Vagina (tissue), 2 donors: Measurements from ENCODE around the gene LGR6. TPM values are rescaled to one million over a fixed set of nuclear protein-coding genes. Genes with fewer than 3 reads are reported as not detected.
A peak's percentile ranks its signal among the peaks of the same experiment; 100 is the strongest.
"Not testable (repeated sequence)": the region's sequence is repeated elsewhere in the genome, so short reads cannot be mapped to it uniquely, and the experiment has no call there.

ENCODE experiments used
- DNase-seq, 2 donors: peaks; one replicate each; pipeline ENCODE4 v3.0.0-alpha.2; 2017; ENCODE audit errors: extremely low spot score in 2 of 2
- H3K27ac ChIP-seq: fragments of 200-600 bp; sonication (generic); one replicate; pipeline ENCODE4 v1.5.1; 2019
- H3K27me3 ChIP-seq: fragments of 200-600 bp; sonication (generic); one replicate; pipeline ENCODE4 v1.5.1; 2019
- H3K36me3 ChIP-seq, 2 donors: fragments of 200-600 bp; sonication (generic); one replicate each; pipeline ENCODE4 v1.5.1; 2017 to 2019
- H3K4me1 ChIP-seq: fragments of 200-600 bp; sonication (generic); one replicate; pipeline ENCODE4 v1.5.1; 2019
- H3K4me3 ChIP-seq, 2 donors: fragments of 200-600 bp; sonication (generic); 1 replicate in 1 of 2; 2 replicates in 1 of 2; pipeline ENCODE4 v1.5.1; 2016 to 2019
- H3K9me3 ChIP-seq: fragments of 200-600 bp; sonication (generic); one replicate; pipeline ENCODE4 v1.5.1; 2019
- POLR2A ChIP-seq, 2 donors: fragments of 450-650 bp; IDR thresholded peaks; one replicate each; pipeline ENCODE4 v1.6.1; 2017; ENCODE audit warnings: antibody characterized with exemption in 2 of 2, mild to moderate bottlenecking in 2 of 2, moderate library complexity in 2 of 2
- POLR2AphosphoS5 ChIP-seq, 2 donors: sonication (generic); formaldehyde crosslinking; IDR thresholded peaks; one replicate each; pipeline ENCODE4 v1.9.0; 2017; ENCODE audit warnings: antibody characterized with exemption in 2 of 2, mild to moderate bottlenecking in 2 of 2, low read depth in 1 of 2; ENCODE audit not compliant: insufficient read depth in 1 of 2
- intact Hi-C: fragments of 100-400 bp; cut with DNase I; formaldehyde crosslinking; loops from one replicate; pipeline ENCODE4 v1.15.1; 2023
- total RNA-seq: library from RNA; depleted of rRNA; stranded (reverse); fragments of >200 nt; gene quantifications from one replicate; pipeline ENCODE4 v1.2.3, GENCODE V29; 2016
- TF ChIP-seq, protein P1 (sequence below), 3 experiments: fragments of 450-650 bp in 2 of 3; fragments of 200-600 bp in 1 of 3; sonication (generic) in 1 of 3; IDR thresholded peaks; one replicate each; pipeline ENCODE4 v1.5.1; 2017 to 2019; ENCODE audit warnings: antibody characterized with exemption in 3 of 3, mild to moderate bottlenecking in 2 of 3, moderate library complexity in 2 of 3

The LGR6 gene
- total RNA-seq, 1 donor from 2014 or later: 6.6 TPM

DNA sequence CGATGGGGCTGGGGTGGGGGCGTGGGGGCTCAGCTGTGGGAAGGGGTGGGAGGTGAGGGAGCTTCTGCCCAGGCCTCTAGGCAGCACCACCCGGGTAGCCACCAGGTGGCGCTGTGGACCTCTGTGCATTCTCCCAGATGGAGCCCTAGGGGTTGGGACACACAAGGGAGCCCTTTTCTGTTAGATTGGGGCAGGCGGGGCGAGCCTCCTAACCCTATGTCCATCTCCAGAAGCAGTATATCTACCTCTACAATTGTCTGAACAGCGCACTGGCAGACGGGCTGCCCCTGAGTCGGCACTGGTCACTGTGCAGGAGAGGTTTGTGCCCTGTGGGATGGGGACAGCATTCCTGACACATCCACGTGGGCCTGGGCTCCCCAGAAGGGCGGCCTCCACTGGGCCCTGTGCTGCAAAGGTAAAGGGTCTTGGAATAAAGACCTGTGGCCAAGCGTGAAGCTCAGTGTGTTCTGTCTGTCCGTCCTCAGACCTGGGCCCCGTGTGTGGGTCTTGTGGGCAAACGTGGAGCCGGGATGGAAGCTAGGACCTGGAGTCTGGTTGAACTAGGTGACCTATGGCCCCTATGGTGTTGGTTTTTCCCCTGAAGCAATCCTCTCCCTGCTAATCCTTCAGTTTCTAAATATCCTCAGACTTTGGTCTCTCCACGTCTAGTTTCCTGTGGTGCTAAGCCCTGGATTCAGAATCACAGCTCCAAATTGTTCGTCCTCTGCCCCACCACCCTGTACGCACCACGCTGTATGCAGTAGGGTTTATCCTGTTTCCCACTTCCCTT, 4.4 kb upstream of the LGR6 start:
- no peak overlapping the region for H3K27ac ChIP-seq
- no peak overlapping the region for H3K4me3 ChIP-seq
- peaks cover 16% of the 10 kb centered on the region for H3K4me1 ChIP-seq
- no peaks in the 10 kb centered on the region for H3K36me3 ChIP-seq
- no peaks in the 10 kb centered on the region for H3K9me3 ChIP-seq
- intact Hi-C loops: loop anchor here (10.0 kb wide), 1 partner anchor 526 kb away; the partner anchor contains the start of gene SYT2
- H3K27me3 ChIP-seq: no peaks in the 10 kb centered on the region
- TF ChIP-seq, protein P1, sequence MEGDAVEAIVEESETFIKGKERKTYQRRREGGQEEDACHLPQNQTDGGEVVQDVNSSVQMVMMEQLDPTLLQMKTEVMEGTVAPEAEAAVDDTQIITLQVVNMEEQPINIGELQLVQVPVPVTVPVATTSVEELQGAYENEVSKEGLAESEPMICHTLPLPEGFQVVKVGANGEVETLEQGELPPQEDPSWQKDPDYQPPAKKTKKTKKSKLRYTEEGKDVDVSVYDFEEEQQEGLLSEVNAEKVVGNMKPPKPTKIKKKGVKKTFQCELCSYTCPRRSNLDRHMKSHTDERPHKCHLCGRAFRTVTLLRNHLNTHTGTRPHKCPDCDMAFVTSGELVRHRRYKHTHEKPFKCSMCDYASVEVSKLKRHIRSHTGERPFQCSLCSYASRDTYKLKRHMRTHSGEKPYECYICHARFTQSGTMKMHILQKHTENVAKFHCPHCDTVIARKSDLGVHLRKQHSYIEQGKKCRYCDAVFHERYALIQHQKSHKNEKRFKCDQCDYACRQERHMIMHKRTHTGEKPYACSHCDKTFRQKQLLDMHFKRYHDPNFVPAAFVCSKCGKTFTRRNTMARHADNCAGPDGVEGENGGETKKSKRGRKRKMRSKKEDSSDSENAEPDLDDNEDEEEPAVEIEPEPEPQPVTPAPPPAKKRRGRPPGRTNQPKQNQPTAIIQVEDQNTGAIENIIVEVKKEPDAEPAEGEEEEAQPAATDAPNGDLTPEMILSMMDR (IDR thresholded peaks at IDR 0.05): peak; percentile 29 to 91 (median 50)
- TF ChIP-seq POLR2A (IDR thresholded peaks at IDR 0.05): no peak
- TF ChIP-seq POLR2AphosphoS5 (IDR thresholded peaks at IDR 0.05; ENCODE audit: insufficient read depth in 1 of 2, low read depth in 1 of 2): no peak
- no peak for DNase-seq

DNA sequence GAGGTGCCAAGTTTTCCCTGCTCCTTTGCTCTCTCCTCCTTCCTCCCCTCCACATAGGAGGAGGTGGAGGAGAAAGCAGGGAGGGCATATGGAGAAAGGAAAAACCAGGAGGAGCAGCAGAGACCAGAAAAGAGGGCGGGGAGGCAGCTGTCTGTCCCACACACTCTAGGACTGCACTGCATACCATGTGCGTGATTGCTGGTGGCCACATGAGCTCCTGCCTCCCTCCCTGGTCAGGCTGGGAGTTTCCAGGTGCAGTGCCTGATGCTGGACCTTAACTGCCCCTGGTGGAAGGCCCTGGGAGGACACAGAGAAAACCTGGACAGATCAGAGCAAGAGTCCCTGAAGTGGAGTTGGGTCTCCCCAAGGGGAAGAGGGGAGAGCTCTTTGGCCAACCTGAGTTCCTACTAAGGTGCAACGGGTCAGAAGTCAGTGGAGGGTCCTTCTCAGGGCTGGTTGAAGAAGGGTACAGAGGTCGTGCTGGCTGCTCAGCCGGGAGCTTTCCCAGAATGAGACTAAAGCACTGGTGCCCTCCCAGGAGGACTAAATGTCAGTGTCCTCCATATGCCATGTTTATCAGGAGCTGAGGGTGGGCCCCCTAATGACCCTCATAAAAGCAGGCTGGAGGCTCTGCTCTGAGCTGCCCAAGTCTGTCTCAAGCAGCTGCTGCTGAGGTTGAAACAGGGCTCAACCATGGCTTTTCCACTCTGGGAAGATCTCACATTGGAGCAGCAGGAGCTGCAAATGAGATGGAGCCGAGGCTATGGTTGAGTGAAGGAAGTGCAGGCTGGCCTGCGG, 3.5 kb upstream of the LGR6 start:
- Histone ChIP-seq H3K36me3 (no peaks in the 10 kb centered on the region), H3K27ac (no peak overlapping the region), H3K9me3 (no peaks in the 10 kb centered on the region), H3K27me3 (no peaks in the 10 kb centered on the region), H3K4me3 (no peak overlapping the region), H3K4me1 (peaks cover 11% of the 10 kb centered on the region)
- no peak for DNase-seq
- intact Hi-C loops: loop anchor here (10.0 kb wide), 1 partner anchor 525 kb away; the partner anchor contains the start of gene SYT2
- TF ChIP-seq, protein P1 (IDR thresholded peaks at IDR 0.05): no peak
- TF ChIP-seq POLR2AphosphoS5 (IDR thresholded peaks at IDR 0.05; ENCODE audit: insufficient read depth in 1 of 2, low read depth in 1 of 2): no peak

DNA sequence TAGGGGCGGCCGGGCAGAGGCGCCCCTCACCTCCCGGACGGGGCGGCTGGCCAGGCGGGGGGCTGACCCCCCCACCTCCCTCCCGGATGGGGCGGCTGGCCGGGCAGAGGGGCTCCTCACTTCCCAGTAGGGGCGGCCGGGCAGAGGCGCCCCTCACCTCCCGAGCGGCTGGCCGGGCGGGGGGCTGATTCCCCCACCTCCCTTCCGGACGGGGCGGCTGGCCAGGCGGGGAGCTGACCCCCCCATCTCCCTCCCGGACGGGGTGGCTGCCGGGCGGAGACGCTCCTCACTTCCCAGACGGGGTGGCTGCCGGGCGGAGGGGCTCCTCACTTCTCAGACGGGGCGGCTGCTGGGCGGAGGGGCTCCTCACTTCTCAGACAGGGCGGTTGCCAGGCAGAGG, 2.2 kb upstream of the LGR6 start:
- H3K9me3 ChIP-seq, H3K4me3 ChIP-seq, intact Hi-C loops, H3K27me3 ChIP-seq, H3K36me3 ChIP-seq, H3K27ac ChIP-seq, DNase-seq: not testable (repeated sequence)
- H3K4me1 ChIP-seq: peaks cover 11% of the 10 kb centered on the region

DNA sequence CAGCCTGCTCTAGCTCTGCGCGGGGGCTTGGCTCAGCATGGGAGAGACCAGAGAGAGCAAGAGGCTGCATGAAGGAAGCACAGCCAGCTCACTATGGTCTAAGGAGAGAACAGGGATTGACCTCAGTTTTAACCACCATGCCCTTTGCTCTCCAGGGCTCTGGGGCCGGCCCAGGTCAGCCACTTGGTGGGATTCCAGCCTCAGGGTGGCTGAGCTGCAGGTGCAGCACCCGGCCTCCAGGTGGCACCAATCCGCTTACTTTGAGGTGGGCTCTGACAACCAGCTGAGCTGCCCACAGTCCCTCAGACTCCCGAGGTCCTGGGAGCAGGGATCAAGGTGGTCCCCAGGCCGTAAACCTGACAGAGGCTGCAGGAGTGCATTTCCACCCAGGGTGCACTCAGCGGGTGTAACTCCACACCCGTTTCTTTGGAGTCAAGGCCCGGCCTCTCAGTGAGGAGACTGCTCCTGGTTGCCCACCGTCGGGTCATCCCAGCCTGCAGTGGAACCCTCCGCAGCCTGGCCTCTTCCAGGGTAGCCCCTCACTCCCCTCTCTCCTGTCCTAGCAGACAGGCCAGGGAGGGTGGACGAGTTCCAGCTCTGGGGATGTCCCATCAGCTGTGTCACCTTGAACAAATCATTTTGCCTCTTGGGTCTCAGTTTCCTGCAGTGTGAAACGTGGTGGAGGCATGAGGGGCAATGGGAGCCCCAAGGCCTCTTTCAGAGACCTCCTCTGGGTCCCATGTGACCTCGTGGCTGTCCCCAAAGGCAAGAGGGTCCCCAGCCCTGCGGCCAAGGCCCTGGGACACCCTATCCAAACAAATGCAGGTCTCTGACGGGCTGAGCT, 607 bp upstream of the LGR6 start:
- intact Hi-C loops: loop anchor here (1.0 kb wide), 1 partner anchor 122 kb away; no protein-coding TSS in a partner anchor
- H3K9me3 ChIP-seq: no peaks in the 10 kb centered on the region
- H3K36me3 ChIP-seq: no peaks in the 10 kb centered on the region
- no peak for DNase-seq
- TF ChIP-seq POLR2A (IDR thresholded peaks at IDR 0.05) (no peak), POLR2AphosphoS5 (IDR thresholded peaks at IDR 0.05; ENCODE audit: insufficient read depth in 1 of 2, low read depth in 1 of 2) (no peak)
- TF ChIP-seq, protein P1 (IDR thresholded peaks at IDR 0.05): peak; percentile 48 to 62 (median 62)
- H3K4me3 ChIP-seq: peak overlapping the region in 1 of 2 donors; percentile 28
- no peak overlapping the region for H3K27ac ChIP-seq
- H3K27me3 ChIP-seq: no peaks in the 10 kb centered on the region
- H3K4me1 ChIP-seq: peaks cover 11% of the 10 kb centered on the region

DNA sequence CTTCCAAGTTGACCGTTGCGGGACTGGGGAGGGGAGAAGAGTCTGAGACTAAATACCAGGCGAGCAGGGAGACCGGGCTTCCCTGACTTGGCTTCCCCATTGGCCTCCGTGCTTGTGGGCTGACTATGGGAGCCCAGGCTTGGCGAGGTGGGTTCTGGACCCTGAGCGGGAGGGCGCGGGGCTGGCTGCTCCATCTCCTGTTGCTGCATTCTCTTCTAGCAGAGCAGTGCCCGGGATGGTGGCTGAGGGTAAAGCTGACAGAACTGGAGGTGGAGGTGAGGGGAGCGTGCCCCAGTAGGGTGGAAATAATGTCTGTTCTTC, 689 bp downstream of the LGR6 start:
- no peaks in the 10 kb centered on the region for H3K36me3 ChIP-seq
- H3K4me3 ChIP-seq: peak overlapping the region; percentile 28 to 32
- H3K4me1 ChIP-seq: peaks cover 15% of the 10 kb centered on the region
- H3K27ac ChIP-seq: no peak overlapping the region
- no peaks in the 10 kb centered on the region for H3K27me3 ChIP-seq
- no peaks in the 10 kb centered on the region for H3K9me3 ChIP-seq
- TF ChIP-seq POLR2A (IDR thresholded peaks at IDR 0.05): no peak
- TF ChIP-seq, protein P1 (IDR thresholded peaks at IDR 0.05): no peak
- TF ChIP-seq POLR2AphosphoS5 (IDR thresholded peaks at IDR 0.05; ENCODE audit: insufficient read depth in 1 of 2, low read depth in 1 of 2): no peak
- DNase-seq: no peak
- intact Hi-C loops: no loop called here
